IMR-90 (cell line): ENCODE results near the gene FOXO1. TPM values are rescaled to one million over a fixed set of nuclear protein-coding genes. Genes with fewer than 3 reads are reported as not detected.

ENCODE experiments used
- ATAC-seq: fragments of 200-7000 bp; cut with Tn5 transposase; 2 replicates; pipeline ENCODE4 v1.9.1; 2020; ENCODE audit warnings: low read depth, mild to moderate bottlenecking, moderate library complexity
- BruUV-seq: library from RNA; stranded (reverse); fragments of 400-500 nt; replicated peaks from 2 replicates; lab custom pipeline; 2021; lab: Mats Ljungman, UMichigan
- CTCF ChIA-PET: fragments of 300-600 bp; formaldehyde crosslinking; extraction: SDS; loops from one replicate; lab custom pipeline; 2021; ENCODE audit warnings: antibody characterized with exemption; lab: Yijun Ruan, JAX
- POLR2A ChIA-PET: fragments of 300-600 bp; sonication (Branson Sonifier 250); formaldehyde crosslinking; loops from one replicate; lab custom pipeline; 2022; ENCODE audit warnings: antibody characterized with exemption; ENCODE audit not compliant: unreplicated experiment; lab: Charles Lee
- DNase-seq: peaks from one replicate; pipeline ENCODE4 v3.0.0; 2013
- H2AFZ ChIP-seq: replicated peaks from 2 replicates; pipeline ENCODE3; 2013; ENCODE audit warnings: low read length, mild to moderate bottlenecking; ENCODE audit not compliant: poor library complexity
- H2AK5ac ChIP-seq: 2 replicates; pipeline ENCODE4 v1.6.1; 2013; ENCODE audit warnings: low read depth, low read length, inconsistent platforms
- H2AK9ac ChIP-seq: replicated peaks from 2 replicates; pipeline ENCODE3; 2013; ENCODE audit warnings: mild to moderate bottlenecking, low read depth, low read length, moderate library complexity; ENCODE audit not compliant: poor library complexity
- H2BK120ac ChIP-seq: 2 replicates; pipeline ENCODE4 v1.6.1; 2013; ENCODE audit warnings: low read depth, low read length, inconsistent platforms
- H2BK15ac ChIP-seq: 3 replicates; pipeline ENCODE4 v1.6.1; 2013; ENCODE audit warnings: low read depth, low read length, inconsistent platforms
- H2BK20ac ChIP-seq: 2 replicates; pipeline ENCODE4 v1.6.1; 2013; ENCODE audit warnings: low read depth, mild to moderate bottlenecking, inconsistent platforms, low read length, moderate library complexity
- H2BK5ac ChIP-seq: 2 replicates; pipeline ENCODE4 v1.6.1; 2013; ENCODE audit warnings: mild to moderate bottlenecking, low read depth, low read length, inconsistent platforms; ENCODE audit not compliant: poor library complexity, severe bottlenecking
- H3K14ac ChIP-seq: replicated peaks from 2 replicates; pipeline ENCODE4 v1.6.1; 2013; ENCODE audit warnings: low read depth, low read length, inconsistent platforms
- H3K18ac ChIP-seq: 2 replicates; pipeline ENCODE4 v1.6.1; 2013; ENCODE audit warnings: low read depth, low read length, control low read depth
- H3K23ac ChIP-seq: 2 replicates; pipeline ENCODE4 v1.6.1; 2013; ENCODE audit warnings: low read depth, low read length, inconsistent platforms
- H3K27ac ChIP-seq: 2 replicates; pipeline ENCODE4 v1.5.1; 2013; ENCODE audit warnings: mild to moderate bottlenecking, control low read depth, low read length; ENCODE audit not compliant: insufficient read depth
- H3K27me3 ChIP-seq: 2 replicates; pipeline ENCODE4 v1.6.1; 2013; ENCODE audit warnings: low read length; ENCODE audit not compliant: control insufficient read depth, insufficient read depth
- H3K36me3 ChIP-seq: 2 replicates; pipeline ENCODE4 v1.6.1; 2013; ENCODE audit warnings: low read length, mixed read lengths; ENCODE audit not compliant: control insufficient read depth, insufficient read depth
- H3K4ac ChIP-seq: 2 replicates; pipeline ENCODE4 v1.6.1; 2013; ENCODE audit warnings: low read depth, low read length, inconsistent platforms
- H3K4me1 ChIP-seq: 2 replicates; pipeline ENCODE4 v1.6.1; 2013; ENCODE audit warnings: low read length, mixed read lengths; ENCODE audit not compliant: control insufficient read depth, insufficient read depth
- H3K4me2 ChIP-seq: 2 replicates; pipeline ENCODE4 v1.6.1; 2013; ENCODE audit warnings: low read depth, mild to moderate bottlenecking, control low read depth, low read length, moderate library complexity
- H3K4me3 ChIP-seq: 2 replicates; pipeline ENCODE4 v1.5.1; 2013; ENCODE audit warnings: low read depth, mild to moderate bottlenecking, control low read depth, low read length, moderate library complexity; ENCODE audit not compliant: insufficient read depth
- H3K56ac ChIP-seq: 2 replicates; pipeline ENCODE4 v1.6.1; 2013; ENCODE audit warnings: low read length, inconsistent platforms; ENCODE audit not compliant: insufficient read depth; ENCODE audit errors: extremely low read depth
- H3K79me1 ChIP-seq, 2 experiments: 2 replicates each; pipeline ENCODE4 v1.6.1; 2013; ENCODE audit warnings: low read length in 2 of 2, inconsistent platforms in 1 of 2, low read depth in 1 of 2
- H3K9ac ChIP-seq: 2 replicates; pipeline ENCODE4 v1.6.1; 2013; ENCODE audit warnings: low read depth, low read length, control low read depth
- H3K9me1 ChIP-seq: 2 replicates; pipeline ENCODE4 v1.6.1; 2013; ENCODE audit warnings: low read length, inconsistent platforms; ENCODE audit not compliant: insufficient read depth
- H3K9me3 ChIP-seq: 2 replicates; pipeline ENCODE4 v1.6.1; 2013; ENCODE audit warnings: low read length; ENCODE audit not compliant: control insufficient read depth, insufficient read depth
- H4K20me1 ChIP-seq: 2 replicates; pipeline ENCODE4 v1.6.1; 2013; ENCODE audit warnings: low read length, inconsistent platforms; ENCODE audit not compliant: insufficient read depth
- H4K5ac ChIP-seq: 2 replicates; pipeline ENCODE4 v1.6.1; 2013; ENCODE audit warnings: mild to moderate bottlenecking, low read depth, low read length, control low read depth
- H4K8ac ChIP-seq, 2 experiments: 2 replicates each; pipeline ENCODE4 v1.6.1; 2013; ENCODE audit warnings: low read depth in 2 of 2, low read length in 2 of 2, control low read depth in 1 of 2, inconsistent platforms in 1 of 2
- H4K91ac ChIP-seq: 2 replicates; pipeline ENCODE4 v1.6.1; 2013; ENCODE audit warnings: low read depth, low read length, inconsistent platforms; ENCODE audit not compliant: insufficient read depth
- BHLHE40 ChIP-seq: fragments of 150-350 bp; IDR thresholded peaks from 2 replicates; pipeline ENCODE4 v1.6.1; 2016; ENCODE audit warnings: mild to moderate bottlenecking, low read depth, low read length
- CEBPB ChIP-seq: IDR thresholded peaks from 2 replicates; pipeline ENCODE4 v1.6.1; 2012; ENCODE audit warnings: low read depth, low read length, improper control_type of control experiment
- CHD1 ChIP-seq: IDR thresholded peaks from 2 replicates; pipeline ENCODE4 v1.6.1; 2012; ENCODE audit warnings: low read depth, low read length, improper control_type of control experiment
- CTCF ChIP-seq: conservative IDR thresholded peaks from 2 replicates; pipeline ENCODE4 v1.5.1; 2012; ENCODE audit warnings: mild to moderate bottlenecking, low read depth, low read length, improper control_type of control experiment
- ELK1 ChIP-seq: fragments of 150-350 bp; IDR thresholded peaks from 2 replicates; pipeline ENCODE4 v1.6.1; 2016; ENCODE audit warnings: low read depth, mild to moderate bottlenecking, low read length, moderate library complexity, borderline replicate concordance
- FOS ChIP-seq: fragments of 150-350 bp; IDR thresholded peaks from 2 replicates; pipeline ENCODE4 v1.6.1; 2016; ENCODE audit warnings: low read depth, low read length
- MAFK ChIP-seq: IDR thresholded peaks from 2 replicates; pipeline ENCODE4 v1.6.1; 2012; ENCODE audit warnings: low read depth, low read length, improper control_type of control experiment
- MAZ ChIP-seq: IDR thresholded peaks from 2 replicates; pipeline ENCODE4 v1.6.1; 2012; ENCODE audit warnings: low read depth, mild to moderate bottlenecking, low read length, improper control_type of control experiment, moderate library complexity, borderline replicate concordance
- MXI1 ChIP-seq: IDR thresholded peaks from 2 replicates; pipeline ENCODE4 v1.6.1; 2012; ENCODE audit warnings: low read depth, mild to moderate bottlenecking, low read length, moderate library complexity, borderline replicate concordance
- NFE2L2 ChIP-seq: fragments of 150-350 bp; IDR thresholded peaks from 2 replicates; pipeline ENCODE4 v1.6.1; 2016; ENCODE audit warnings: low read depth, mild to moderate bottlenecking, low read length
- RAD21 ChIP-seq: IDR thresholded peaks from 2 replicates; pipeline ENCODE4 v1.6.1; 2012; ENCODE audit warnings: low read length, improper control_type of control experiment
- RCOR1 ChIP-seq: IDR thresholded peaks from 2 replicates; pipeline ENCODE4 v1.6.1; 2012; ENCODE audit warnings: mild to moderate bottlenecking, low read length, improper control_type of control experiment; ENCODE audit not compliant: insufficient replicate concordance
- RFX5 ChIP-seq: IDR thresholded peaks from 2 replicates; pipeline ENCODE4 v1.8.0; 2012; ENCODE audit warnings: low read depth, mild to moderate bottlenecking, low read length, moderate library complexity
- SMC3 ChIP-seq: fragments of 150-350 bp; IDR thresholded peaks from 2 replicates; pipeline ENCODE4 v1.6.1; 2016; ENCODE audit warnings: low read depth, mild to moderate bottlenecking, antibody characterized with exemption, low read length, moderate library complexity
- USF2 ChIP-seq: fragments of 150-350 bp; IDR thresholded peaks from 2 replicates; pipeline ENCODE4 v1.6.1; 2017; ENCODE audit warnings: mild to moderate bottlenecking, antibody characterized with exemption, low read length, low read depth
- WGBS, 2 experiments: methylation state at CpG; one replicate each; pipeline versions ENCODE4 v1.1.5 to v1.1.7; 2013; ENCODE audit warnings: missing lambda C conversion rate in 2 of 2; ENCODE audit not compliant: insufficient read length in 1 of 2; ENCODE audit errors: extremely low coverage in 2 of 2; 5-methylcytosine and 5-hydroxymethylcytosine counted together
- dilution Hi-C: fragments of 300-500 bp; cut with HindIII; formaldehyde crosslinking; loops from one replicate; pipeline ENCODE4 v1.14.3; 2018; ENCODE audit warnings: low sequenced_read_pairs; ENCODE audit not compliant: unreplicated experiment
- in situ Hi-C: fragments of 300-500 bp; cut with MboI; formaldehyde crosslinking; loops from 3 replicates; pipeline ENCODE4 v1.14.3; 2019; ENCODE audit warnings: low sequenced_read_pairs, inconsistent platforms, mixed read lengths
- intact Hi-C: fragments of 100-400 bp; cut with micrococcal nuclease; formaldehyde crosslinking; loops from 2 replicates; pipeline ENCODE4 v1.10.0; 2022
- polyA plus RNA-seq, 3 experiments: library from polyadenylated mRNA; depleted of rRNA; stranded (reverse); fragments of >200 nt; gene quantifications; 2 replicates each; pipeline ENCODE4 v1.2.3, GENCODE V29; 2012; ENCODE audit warnings: low replicate concordance in 1 of 3
- total RNA-seq: library from RNA; depleted of rRNA; stranded (reverse); fragments of >200 nt; gene quantifications from 2 replicates; pipeline ENCODE4 v1.2.3, GENCODE V29; 2012

The FOXO1 gene
- total and polyA plus RNA-seq, 2 of the 4 experiments (the other 2 are of a cell fraction) = 0.12 to 0.18 TPM

- TF ChIP-seq USF2 = no peak
- no peak for TF ChIP-seq RAD21
- no peak for TF ChIP-seq BHLHE40
- no peak for TF ChIP-seq FOS
- no peak for TF ChIP-seq RFX5
- TF ChIP-seq ELK1 = no peak
- no peak for TF ChIP-seq CHD1
- TF ChIP-seq NFE2L2 = no peak
- TF ChIP-seq RCOR1 = no peak
- TF ChIP-seq SMC3 = no peak
- no peak for TF ChIP-seq CTCF
- no peak for TF ChIP-seq MAFK
- TF ChIP-seq MAZ = no peak
- TF ChIP-seq CEBPB = no peak
- TF ChIP-seq MXI1 = no peak
- Histone ChIP-seq H4K8ac (no peak overlapping the region), H2AFZ (no peak overlapping the region), H3K79me1 (no peaks in the 10 kb centered on the region), H3K23ac (no peak overlapping the region), H4K20me1 (no peaks in the 10 kb centered on the region), H3K4me2 (no peak overlapping the region), H3K27me3 (no peaks in the 10 kb centered on the region; the same call in 1 of the 2 replicates), H3K56ac (no peak overlapping the region), H3K9ac (no peak overlapping the region), H3K9me3 (no peaks in the 10 kb centered on the region), H3K9me1 (no peaks in the 10 kb centered on the region), H2BK15ac (no peak overlapping the region), H3K27ac (no peak overlapping the region), H2AK5ac (no peak overlapping the region), H3K18ac (no peak overlapping the region), H2BK20ac (no peak overlapping the region), H4K91ac (no peak overlapping the region), H2BK120ac (no peak overlapping the region), H3K4me3 (no peak overlapping the region), H3K4ac (no peak overlapping the region), H3K4me1 (no peaks in the 10 kb centered on the region), H2AK9ac (no peak overlapping the region), H4K5ac (no peak overlapping the region), H3K36me3 (no peaks in the 10 kb centered on the region), H3K14ac (no peak overlapping the region), H2BK5ac (no peak overlapping the region)
- CTCF ChIA-PET = no interaction called here
- in situ Hi-C loops = no loop called here
- BruUV-seq = no TSS peak
- intact Hi-C loops = no loop called here
- dilution Hi-C loops = no loop called here
- POLR2A ChIA-PET = no interaction called here
- no CpG with 5 or more reads among the region's 9 CpGs for WGBS, 2 experiments
- DNase-seq (no peak), ATAC-seq (no peak)
These were observed 56.3 kb downstream of the FOXO1 start for GRCh38 chr13:40609972-40610726.
